Right renal pelvis (tissue), 4 donors: ENCODE measurements around the gene KCNH6. TPM values are rescaled to one million over a fixed set of nuclear protein-coding genes. Genes with fewer than 3 reads are reported as not detected.

Experiments used
- DNase-seq, 4 donors: peaks; one replicate each; pipeline ENCODE4 v3.0.0-alpha.2; 2013; ENCODE audit warnings: low read depth in 4 of 4, low spot score in 3 of 4, missing footprints in 1 of 4
- polyA plus RNA-seq, 4 donors: library from polyadenylated mRNA; unstranded; fragments of 120-200 nt; gene quantifications; one replicate each; pipeline ENCODE4 v1.2.1, GENCODE V29; 2013; ENCODE audit not compliant: insufficient read length in 4 of 4

Gene KCNH6
- polyA plus RNA-seq, 4 donors: 1.4 to 2.2 (median 2.0) TPM

DNA sequence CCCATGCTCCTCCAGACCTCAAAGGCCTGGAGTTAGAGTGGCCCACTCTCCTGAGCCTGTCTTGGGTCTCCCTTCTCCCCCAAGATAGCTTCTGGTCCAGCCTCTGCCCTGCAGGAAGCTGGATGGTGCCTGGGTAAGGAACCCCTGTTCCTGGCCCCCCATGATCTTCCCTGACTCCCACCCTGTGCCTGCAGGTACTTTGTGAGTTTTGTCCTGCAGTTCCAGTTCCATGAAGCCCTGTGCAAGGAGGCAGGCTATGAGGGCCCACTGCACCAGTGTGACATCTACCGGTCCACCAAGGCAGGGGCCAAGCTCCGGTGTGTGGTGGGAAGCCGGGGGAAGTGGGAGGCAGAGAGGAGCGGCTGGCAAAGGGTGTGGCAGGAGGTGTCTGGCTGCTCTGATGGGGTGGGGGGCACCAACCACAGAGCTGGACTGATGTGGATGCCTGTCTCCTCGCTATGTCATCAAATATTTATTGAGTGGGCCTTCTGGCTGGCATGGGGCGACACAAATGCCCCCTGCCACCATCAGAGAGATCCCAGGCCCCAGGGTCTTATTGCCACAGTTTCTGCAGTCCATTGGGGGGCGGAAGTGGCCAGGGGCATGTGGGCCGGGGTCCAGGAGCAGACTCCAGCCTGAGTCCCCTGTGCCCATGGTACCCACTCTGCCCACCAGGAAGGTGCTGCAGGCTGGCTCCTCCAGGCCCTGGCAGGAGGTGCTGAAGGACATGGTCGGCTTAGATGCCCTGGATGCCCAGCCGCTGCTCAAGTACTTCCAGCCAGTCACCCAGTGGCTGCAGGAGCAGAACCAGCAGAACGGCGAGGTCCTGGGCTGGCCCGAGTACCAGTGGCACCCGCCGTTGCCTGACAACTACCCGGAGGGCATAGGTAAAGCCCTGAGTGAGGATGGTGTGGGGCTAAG, 39.2 kb upstream of the KCNH6 start:
- DNase-seq: no peak

DNA sequence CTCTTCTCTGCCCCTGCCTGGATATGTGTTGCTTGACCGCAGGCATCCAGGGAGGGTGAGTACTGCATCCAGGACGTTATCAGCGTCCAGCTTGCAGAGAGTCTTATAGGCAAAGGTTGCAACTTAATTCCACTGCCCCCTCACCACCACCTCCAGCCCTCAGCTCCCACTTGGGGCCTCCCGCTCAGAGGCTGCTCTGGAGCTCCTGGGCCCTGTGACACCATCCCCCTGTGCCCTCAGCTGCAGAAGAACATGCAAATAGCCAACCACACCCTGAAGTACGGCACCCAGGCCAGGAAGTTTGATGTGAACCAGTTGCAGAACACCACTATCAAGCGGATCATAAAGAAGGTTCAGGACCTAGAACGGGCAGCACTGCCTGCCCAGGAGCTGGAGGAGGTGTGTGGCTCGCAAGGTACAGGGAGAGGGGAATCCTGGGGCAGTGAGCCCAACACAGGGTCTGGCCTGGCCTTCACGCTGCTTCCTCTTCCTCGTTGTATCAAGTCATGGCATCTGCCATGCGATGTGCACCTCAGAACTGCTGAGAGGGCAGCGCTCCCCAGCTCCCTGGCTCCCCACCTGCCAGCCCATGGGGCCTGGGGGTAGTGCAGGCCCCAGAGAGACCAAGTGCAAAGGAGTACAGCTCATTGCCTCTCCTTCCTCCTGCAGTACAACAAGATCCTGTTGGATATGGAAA, 36.7 kb upstream of the KCNH6 start:
- no peak for DNase-seq

DNA sequence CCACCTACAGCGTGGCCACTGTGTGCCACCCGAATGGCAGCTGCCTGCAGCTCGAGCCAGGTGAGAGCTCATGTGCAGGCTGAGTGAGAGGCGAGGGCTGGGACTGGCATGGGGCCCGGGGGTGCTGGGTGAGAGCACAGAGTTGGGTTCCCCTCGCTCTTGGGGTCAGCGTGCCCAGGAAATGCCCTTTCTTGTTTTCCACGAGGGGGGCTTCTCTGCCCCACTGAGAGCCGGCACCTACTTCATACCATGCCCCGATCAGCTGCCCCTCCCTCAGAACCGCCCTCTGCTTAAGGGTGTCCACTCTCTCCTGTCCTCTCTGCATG, 36.2 kb upstream of the KCNH6 start:
- no peak for DNase-seq

DNA sequence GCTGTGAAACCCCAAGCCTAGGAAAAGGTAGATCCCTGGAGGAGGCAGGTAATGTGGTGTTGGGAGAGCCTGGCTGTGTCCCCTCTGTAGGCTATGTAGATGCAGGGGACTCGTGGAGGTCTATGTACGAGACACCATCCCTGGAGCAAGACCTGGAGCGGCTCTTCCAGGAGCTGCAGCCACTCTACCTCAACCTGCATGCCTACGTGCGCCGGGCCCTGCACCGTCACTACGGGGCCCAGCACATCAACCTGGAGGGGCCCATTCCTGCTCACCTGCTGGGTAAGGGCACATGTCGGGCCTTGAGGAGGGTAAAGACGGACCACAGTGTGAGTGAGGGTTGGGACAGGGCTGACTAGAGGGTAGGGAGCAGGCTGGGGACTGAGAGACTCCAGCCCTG, 34.3 kb upstream of the KCNH6 start:
- DNase-seq: no peak

DNA sequence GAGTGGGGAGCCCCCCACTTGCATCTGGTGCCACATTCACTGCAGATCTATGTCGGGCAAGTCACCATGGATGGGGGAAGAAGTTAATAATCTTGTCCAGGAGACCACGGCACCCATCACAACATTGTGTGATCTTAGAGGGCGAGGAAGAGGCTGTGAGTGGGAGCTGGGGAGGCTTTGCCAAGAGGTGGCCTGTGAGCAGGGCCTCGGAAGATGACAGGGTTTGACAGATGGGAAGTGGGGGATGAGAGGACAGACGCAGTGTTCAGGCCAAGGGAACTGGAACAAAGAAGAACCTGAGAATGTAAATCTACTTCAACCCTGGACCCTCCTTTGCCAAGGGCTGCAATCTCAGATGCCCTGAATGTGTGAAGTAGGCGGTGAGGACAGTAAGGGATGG, 33.9 kb upstream of the KCNH6 start:
- no peak for DNase-seq

DNA sequence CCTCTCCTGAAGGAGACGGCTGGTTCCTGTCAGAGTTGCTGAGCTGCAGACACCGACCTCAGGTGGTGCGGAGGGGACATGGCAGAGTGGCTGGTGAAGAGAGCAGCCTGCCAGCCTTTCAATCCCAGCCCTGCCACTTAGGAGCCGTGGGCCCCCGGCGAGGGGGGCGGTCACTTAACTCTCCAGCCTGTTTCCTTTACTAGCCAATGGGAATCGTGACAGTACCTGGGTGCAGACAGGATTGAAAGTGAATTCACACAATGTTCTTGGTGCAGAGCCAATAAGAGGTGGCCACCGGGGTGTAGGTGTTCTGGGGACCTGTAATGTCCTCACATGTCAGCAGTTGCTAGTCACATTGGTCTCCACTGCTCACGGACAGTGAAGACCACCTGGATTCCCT, 32.8 kb upstream of the KCNH6 start:
- DNase-seq: no peak

DNA sequence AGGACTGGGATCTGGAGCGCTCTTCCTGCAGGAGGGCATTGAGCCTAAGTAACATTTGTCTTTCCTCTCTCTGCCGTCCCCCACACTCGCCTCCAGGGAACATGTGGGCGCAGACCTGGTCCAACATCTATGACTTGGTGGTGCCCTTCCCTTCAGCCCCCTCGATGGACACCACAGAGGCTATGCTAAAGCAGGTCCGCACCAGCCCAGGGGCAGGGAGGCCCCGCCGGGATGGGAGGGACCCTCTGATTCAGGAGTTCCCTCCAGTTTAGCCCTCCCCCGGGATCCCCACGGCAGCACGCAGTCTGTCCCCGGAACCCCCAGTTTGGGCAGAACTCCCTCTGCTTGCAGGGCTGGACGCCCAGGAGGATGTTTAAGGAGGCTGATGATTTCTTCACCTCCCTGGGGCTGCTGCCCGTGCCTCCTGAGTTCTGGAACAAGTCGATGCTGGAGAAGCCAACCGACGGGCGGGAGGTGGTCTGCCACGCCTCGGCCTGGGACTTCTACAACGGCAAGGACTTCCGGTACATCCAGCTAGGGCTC, 32.2 kb upstream of the KCNH6 start:
- DNase-seq: no peak

DNA sequence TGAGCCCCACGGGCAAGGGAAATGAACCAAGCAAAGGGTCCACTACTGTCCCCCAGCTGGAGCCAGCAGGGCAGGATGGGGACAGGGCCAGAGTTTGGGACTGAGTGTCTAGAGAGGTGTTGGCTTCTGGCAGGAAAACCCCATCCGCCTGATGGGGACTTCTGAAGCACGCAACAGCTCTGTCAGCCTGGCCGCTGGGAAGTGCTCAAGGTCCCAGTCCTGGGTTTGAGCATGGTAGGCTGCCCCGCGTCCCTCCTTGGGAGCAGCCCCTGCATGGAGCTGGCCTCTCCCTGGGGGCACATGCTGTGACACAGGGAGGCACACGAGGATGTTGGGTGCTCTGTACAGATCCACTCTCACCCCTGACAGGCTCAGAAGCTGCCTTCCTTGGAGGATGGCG, 31.7 kb upstream of the KCNH6 start:
- no peak for DNase-seq

DNA sequence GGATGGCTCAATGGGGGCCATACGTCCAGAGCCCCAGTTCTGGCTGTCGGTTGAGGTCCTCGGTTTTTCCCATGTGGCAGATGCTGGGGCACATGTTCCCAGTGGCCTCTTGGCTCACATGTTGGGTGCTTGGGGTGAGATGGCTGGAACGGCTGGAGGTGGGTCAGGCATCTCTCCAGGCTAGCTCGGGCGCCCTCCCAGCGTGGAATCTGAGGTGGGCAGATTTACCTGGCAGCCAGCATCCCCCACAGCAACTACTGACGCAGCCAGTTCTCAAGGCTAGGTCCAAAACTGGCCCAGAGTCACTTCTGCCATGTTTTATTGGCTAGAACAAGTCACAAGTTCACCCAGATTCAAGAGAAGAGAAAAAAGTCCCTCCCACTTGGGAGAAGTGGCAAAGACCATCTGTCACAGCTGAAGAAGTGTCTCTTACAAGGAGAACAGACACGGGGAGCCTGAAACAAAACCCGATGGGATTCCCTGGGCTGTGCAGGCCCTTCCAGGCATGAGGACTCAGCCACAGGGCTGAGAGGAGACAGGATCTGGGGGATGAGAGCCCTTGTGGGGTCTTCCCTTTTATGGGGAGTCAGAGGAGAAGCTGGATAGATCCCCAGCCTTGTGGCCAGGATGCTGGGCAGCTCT, 31.1 kb upstream of the KCNH6 start:
- DNase-seq: no peak

DNA sequence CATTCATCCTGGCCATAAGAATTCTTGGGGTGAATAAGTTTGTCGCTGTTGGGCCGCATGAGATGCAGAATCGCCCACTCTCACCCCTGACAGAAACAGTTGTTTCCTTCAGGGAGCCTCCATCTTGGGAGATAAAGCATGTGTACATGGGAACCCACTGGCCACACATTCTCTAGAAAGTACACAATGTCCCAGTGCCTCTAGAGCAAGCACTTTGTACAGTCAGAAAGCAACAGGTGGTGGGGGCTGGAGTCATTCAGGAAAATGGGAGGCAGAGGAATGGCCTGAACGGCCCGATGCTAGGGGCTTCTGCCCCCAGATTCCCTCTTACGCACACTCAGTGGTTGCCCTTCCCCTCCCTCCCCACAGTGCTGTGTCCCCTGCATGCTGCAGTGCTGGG, 30.2 kb upstream of the KCNH6 start:
- DNase-seq: no peak

DNA sequence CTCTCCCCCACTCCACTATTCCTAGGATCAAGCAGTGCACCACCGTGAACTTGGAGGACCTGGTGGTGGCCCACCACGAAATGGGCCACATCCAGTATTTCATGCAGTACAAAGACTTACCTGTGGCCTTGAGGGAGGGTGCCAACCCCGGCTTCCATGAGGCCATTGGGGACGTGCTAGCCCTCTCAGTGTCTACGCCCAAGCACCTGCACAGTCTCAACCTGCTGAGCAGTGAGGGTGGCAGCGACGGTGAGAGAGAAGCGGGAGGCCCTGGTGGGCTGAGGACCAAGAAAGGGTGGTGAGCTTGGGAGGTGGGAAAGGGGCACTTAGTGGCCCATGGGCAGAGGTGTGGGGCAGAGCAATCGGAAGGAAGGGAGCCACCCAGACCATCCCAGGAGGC, 29.7 kb upstream of the KCNH6 start:
- no peak for DNase-seq

DNA sequence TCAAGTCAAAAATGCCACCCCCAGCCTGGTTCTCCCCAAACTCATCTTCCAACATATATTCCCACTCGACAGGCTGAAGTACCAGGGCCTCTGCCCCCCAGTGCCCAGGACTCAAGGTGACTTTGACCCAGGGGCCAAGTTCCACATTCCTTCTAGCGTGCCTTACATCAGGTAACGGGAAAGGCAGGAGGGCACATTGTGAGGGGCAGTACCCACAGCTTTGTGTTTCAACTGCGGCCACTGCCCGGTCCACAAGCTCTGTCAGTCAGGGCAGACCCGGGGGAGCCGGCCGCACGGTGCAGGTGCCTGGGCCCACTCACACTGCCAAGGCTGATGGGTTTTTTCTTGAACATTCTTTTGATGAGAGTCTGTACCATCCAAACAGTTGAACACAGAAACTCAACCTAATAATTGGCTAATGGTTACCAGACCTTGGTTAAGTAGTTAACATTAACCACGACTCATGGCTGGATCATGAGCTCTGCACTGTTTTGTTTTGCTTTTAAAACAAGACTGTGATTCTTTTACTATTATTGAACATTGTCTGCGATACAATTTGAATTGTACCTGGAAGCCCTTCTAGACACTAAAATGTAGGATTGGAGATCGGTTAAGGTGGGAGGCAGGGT, 28.7 kb upstream of the KCNH6 start:
- no peak for DNase-seq

DNA sequence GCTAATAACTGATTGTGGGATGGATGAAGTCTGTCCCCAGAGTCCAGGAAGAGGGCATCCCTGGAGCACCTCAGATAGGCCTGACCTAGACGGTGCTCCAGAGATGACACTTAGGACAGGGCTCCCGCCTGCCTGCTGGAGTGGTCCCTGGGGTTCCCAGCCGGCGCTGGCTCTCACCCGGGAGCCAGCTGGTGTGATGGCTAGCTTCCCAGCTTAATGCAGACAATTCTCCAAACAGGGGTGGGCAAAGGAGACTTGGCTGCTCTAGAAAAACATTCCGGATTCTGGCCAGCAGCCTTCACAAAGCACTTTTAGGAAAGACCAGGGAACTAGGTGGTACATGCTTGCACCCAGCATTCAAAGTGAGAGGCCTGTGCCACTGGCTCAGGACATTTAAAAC, 27.7 kb upstream of the KCNH6 start:
- DNase-seq: no peak

DNA sequence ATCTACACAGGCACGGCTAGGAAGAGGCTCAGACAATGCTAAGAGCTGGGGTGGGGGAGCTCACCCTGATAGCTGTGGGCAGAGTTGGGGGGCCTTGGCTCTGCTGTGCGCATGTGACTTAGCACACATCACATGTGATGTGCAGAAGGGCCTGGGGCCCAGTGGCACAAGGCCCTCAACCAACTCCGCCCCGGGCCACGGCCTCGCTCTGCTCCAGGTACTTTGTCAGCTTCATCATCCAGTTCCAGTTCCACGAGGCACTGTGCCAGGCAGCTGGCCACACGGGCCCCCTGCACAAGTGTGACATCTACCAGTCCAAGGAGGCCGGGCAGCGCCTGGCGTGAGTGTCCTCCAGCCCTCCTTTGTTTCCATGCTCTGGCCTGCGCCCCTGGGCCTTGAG, 27.0 kb upstream of the KCNH6 start:
- DNase-seq: no peak

DNA sequence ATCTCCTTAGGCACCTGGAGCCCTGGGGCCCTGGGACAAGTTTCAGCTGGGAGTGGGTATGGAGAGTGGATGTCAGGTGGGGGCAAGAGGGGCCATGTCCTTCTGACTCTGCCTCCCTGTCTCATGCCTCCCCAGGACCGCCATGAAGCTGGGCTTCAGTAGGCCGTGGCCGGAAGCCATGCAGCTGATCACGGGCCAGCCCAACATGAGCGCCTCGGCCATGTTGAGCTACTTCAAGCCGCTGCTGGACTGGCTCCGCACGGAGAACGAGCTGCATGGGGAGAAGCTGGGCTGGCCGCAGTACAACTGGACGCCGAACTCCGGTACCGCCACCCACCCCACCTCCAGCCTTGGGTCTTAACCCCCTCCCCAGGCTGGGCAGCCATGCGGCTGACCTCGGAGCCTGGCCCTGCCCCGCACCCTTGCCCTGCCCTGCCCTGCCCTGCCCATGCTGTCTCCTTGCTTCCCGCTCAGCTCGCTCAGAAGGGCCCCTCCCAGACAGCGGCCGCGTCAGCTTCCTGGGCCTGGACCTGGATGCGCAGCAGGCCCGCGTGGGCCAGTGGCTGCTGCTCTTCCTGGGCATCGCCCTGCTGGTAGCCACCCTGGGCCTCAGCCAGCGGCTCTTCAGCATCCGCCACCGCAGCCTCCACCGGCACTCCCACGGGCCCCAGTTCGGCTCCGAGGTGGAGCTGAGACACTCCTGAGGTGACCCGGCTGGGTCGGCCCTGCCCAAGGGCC, 26.3 kb upstream of the KCNH6 start:
- DNase-seq: no peak

DNA sequence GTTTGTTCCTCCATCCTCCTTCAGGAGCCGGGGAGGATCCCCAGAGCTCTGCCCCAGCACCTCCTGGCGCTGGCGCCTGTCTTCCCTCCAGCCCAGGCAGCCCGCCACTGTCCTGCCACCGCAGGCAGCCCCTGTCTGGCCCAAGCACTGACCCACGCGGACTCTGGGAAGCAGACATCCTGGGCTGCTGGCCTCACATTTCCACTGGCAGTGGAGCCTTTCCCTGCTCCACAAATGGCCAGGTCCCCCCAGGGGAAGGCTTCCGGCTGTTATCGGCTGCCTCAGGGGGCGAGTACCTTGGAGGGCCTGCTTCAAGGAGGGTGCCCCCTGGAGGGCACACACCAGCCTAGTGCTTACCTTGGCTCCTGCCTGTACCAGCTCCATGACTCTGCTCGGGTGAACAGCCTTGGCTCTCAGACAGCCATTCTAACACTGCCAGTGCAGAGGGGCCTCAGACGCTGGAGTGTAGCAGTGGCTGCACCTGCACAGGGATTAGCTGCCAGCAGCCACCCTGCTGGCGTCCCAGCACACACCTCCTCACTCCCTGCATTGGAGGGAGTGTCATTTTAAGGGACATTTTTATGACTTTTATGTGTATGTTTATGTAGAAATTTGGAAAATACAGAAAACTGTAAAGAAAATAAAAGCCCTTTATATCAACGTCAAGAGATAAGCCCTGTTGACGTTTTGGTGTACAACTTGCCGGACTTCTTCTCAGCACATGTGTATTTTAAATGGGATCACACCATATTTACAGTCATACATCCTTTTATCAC, 25.3 kb upstream of the KCNH6 start:
- DNase-seq: no peak

DNA sequence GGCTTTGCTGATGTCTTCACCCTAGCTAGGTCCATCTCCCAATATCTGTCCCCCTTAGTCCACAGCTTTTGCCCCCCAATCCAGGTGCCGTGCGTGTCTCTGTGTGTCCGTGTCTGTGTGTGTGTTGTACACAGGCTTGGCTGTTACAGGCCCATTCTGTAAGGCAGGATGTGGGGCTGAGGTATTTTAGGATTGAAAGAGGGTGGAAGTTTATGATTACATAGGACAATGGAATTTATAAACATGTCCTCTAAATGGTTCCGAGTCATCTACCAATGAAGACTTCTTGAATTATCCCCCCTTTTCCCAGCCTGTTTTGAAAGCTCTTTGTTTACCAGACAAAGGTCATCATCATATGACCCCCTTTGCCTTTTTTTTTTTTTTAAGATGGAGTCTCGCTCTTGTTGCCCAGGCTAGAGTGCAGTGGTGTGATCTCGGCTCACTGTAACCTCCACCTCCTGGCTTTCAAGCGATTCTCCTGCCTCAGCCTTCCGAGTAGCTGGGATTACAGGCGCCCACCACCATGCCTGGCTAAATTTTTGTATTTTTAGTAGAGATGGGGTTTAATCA, 24.4 kb upstream of the KCNH6 start:
- DNase-seq: no peak

DNA sequence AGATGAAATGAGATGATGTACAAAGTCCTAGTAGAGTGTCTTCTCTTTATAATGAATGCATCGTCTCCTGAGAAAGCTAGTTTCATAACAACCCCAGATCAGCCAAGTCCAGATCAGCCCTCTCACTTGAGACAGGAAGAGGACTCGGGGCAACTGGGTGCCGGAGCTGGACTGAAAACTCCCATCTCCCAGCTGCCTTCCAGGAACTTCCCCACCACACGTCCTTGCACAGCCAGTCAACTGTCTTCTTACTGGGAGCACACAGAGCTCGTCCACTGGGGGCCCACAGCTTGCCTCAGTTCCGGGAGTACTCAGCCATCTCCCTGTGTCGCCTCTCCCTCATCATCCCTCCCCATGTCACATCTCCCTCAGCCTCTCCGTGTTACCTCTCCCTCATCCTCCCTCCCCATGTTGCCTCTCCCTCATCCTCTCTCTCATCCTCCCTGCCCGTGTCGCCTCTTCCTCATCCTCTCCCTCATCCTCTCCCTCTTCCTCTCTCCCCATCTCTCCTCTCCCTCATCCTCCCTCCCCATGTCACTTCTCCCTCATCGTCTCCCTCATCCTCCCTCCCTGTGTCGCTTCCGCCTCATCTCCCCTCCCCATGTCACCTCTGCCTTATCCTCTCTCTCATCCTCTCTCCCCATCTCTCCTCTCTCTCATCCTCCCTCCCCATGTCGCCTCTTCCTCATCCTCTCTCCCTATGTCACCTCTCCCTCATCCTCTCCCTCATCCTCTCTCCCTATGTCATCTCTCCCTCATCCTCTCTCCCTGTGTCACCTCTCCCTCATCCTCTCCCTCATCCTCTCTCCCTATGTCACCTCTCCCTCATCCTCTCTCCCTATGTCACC, 22.4 kb upstream of the KCNH6 start:
- DNase-seq: no peak
